HepG2 (cell line): Measurements from ENCODE around the gene RTN4RL2. TPM values are rescaled to one million over a fixed set of nuclear protein-coding genes. Genes with fewer than 3 reads are reported as not detected.

Experiments used
- ATAC-seq: fragments of 200-7000 bp; cut with Tn5 transposase; 3 replicates; pipeline ENCODE4 v1.9.1; 2020; ENCODE audit warnings: mild to moderate bottlenecking, moderate library complexity
- BruUV-seq: library from RNA; stranded (reverse); fragments of 400-500 nt; replicated peaks from 2 replicates; lab custom pipeline; 2021; lab: Mats Ljungman, UMichigan
- CTCF ChIA-PET: fragments of 300-600 bp; formaldehyde crosslinking; extraction: SDS; loops from one replicate; lab custom pipeline; 2021; ENCODE audit warnings: low total read pairs, inconsistent platforms, low intra/inter-chr PET ratio; lab: Yijun Ruan, JAX
- POLR2A ChIA-PET: fragments of 350-600 bp; sonication (Branson Sonifier 250); formaldehyde crosslinking; loops from one replicate; lab custom pipeline; 2020; ENCODE audit warnings: antibody characterized with exemption, inconsistent platforms; lab: Yijun Ruan, JAX
- DNase-seq: peaks from one replicate; pipeline ENCODE4 v3.0.0-alpha.2; 2015; ENCODE audit warnings: low spot score
- FAIRE-seq: peaks from 3 replicates; lab custom pipeline; 2011; peaks lifted over from hg19 to GRCh38; lab: Jason Lieb, UNC
- H2AFZ ChIP-seq: one replicate; pipeline ENCODE4 v1.6.1; 2011; ENCODE audit warnings: low read length, inconsistent platforms
- H3K27ac ChIP-seq: fragments of 300-600 bp; 3 replicates; pipeline ENCODE4 v1.8.0; 2011; ENCODE audit warnings: mixed run types, mild to moderate bottlenecking, mixed read lengths, low read length, inconsistent platforms; ENCODE audit not compliant: insufficient read depth; ENCODE audit errors: extremely low read length
- H3K27me3 ChIP-seq, 2 experiments: fragments of 200-600 bp in 1 of 2; 2 replicates in 1 of 2; 3 replicates in 1 of 2; pipeline versions ENCODE4 v1.6.0 to v1.8.0; 2011; ENCODE audit warnings: low read length in 2 of 2, mild to moderate bottlenecking in 2 of 2, moderate library complexity in 2 of 2, inconsistent platforms in 1 of 2; ENCODE audit not compliant: insufficient read depth in 2 of 2, control insufficient read depth in 1 of 2
- H3K36me3 ChIP-seq, 2 experiments: fragments of 200-600 bp in 1 of 2; replicated peaks in 1 of 2; 2 replicates in 1 of 2; 3 replicates in 1 of 2; pipeline versions ENCODE4 v1.5.1 to v1.8.0; 2011; ENCODE audit warnings: low read length in 2 of 2, inconsistent platforms in 1 of 2; ENCODE audit not compliant: insufficient read depth in 2 of 2, control insufficient read depth in 1 of 2
- H3K4me1 ChIP-seq: 2 replicates; pipeline ENCODE4 v1.5.1; 2012; ENCODE audit warnings: low read length, inconsistent platforms; ENCODE audit not compliant: insufficient read depth
- H3K4me2 ChIP-seq: 2 replicates; pipeline ENCODE4 v1.6.0; 2011; ENCODE audit warnings: low read depth, low read length, inconsistent platforms
- H3K4me3 ChIP-seq, 3 experiments: fragments of 200-600 bp in 1 of 3; sonication (generic), shearing (Covaris generic) in 1 of 3; replicated peaks in 1 of 3; 2 replicates each; pipeline ENCODE4 v1.5.1; 2011 to 2016; ENCODE audit warnings: low read length in 3 of 3, inconsistent platforms in 2 of 3, low read depth in 2 of 3, mild to moderate bottlenecking in 2 of 3, control low read depth in 1 of 3, mixed read lengths in 1 of 3; ENCODE audit not compliant: insufficient read depth in 1 of 3
- H3K79me2 ChIP-seq: one replicate; pipeline ENCODE4 v1.6.1; 2011; ENCODE audit warnings: low read length, inconsistent platforms; ENCODE audit not compliant: insufficient read depth
- H3K9ac ChIP-seq: 2 replicates; pipeline ENCODE4 v1.6.0; 2011; ENCODE audit warnings: mild to moderate bottlenecking, low read depth, low read length, inconsistent platforms; ENCODE audit not compliant: insufficient read depth
- H3K9me3 ChIP-seq: 2 replicates; pipeline ENCODE4 v1.5.1; 2012; ENCODE audit warnings: mild to moderate bottlenecking, low read length
- H4K20me1 ChIP-seq: 2 replicates; pipeline ENCODE4 v1.6.0; 2011; ENCODE audit warnings: inconsistent platforms, mild to moderate bottlenecking, low read length, moderate library complexity; ENCODE audit not compliant: insufficient read depth
- ELF3 ChIP-seq: IDR thresholded peaks from 2 replicates; pipeline ENCODE4 v1.6.1; 2016; ENCODE audit warnings: missing genetic modification reagents, missing compliant biosample characterization
- HDAC6 ChIP-seq: fragments of 200-600 bp; sonication (generic); IDR thresholded peaks from 2 replicates; pipeline ENCODE4 v1.7.0; 2017; ENCODE audit warnings: mild to moderate bottlenecking, antibody characterized with exemption, low read length, low read depth
- IRF2 ChIP-seq: IDR thresholded peaks from 2 replicates; pipeline ENCODE4 v1.6.1; 2018; ENCODE audit warnings: missing genetic modification reagents, missing compliant biosample characterization
- NRL ChIP-seq: sonication (generic); formaldehyde crosslinking; IDR thresholded peaks from 2 replicates; pipeline ENCODE4 v1.5.0; 2020; ENCODE audit warnings: missing genetic modification reagents, mild to moderate bottlenecking, moderate library complexity, borderline replicate concordance
- RXRB ChIP-seq: IDR thresholded peaks from 2 replicates; pipeline ENCODE4 v1.6.1; 2016; ENCODE audit warnings: borderline replicate concordance, missing genetic modification reagents, missing compliant biosample characterization
- ZEB1 ChIP-seq: IDR thresholded peaks from 2 replicates; pipeline ENCODE4 v1.6.1; 2012; ENCODE audit warnings: mild to moderate bottlenecking, low read depth, inconsistent platforms; ENCODE audit not compliant: insufficient replicate concordance
- ZMAT3 ChIP-seq: sonication (generic); formaldehyde crosslinking; conservative IDR thresholded peaks from 2 replicates; pipeline ENCODE4 v1.7.0; 2021; ENCODE audit warnings: missing genetic modification reagents
- ZNF101 ChIP-seq: sonication (generic); formaldehyde crosslinking; IDR thresholded peaks from 2 replicates; pipeline ENCODE4 v1.4.0; 2020; ENCODE audit warnings: mild to moderate bottlenecking, low read depth, missing genetic modification reagents, borderline replicate concordance
- ZNF317 ChIP-seq: sonication (generic); formaldehyde crosslinking; IDR thresholded peaks from 2 replicates; pipeline ENCODE4 v1.5.0; 2020; ENCODE audit warnings: mild to moderate bottlenecking, missing genetic modification reagents
- ZNF382 ChIP-seq: sonication (generic); formaldehyde crosslinking; IDR thresholded peaks from 2 replicates; pipeline ENCODE4 v1.5.0; 2020; ENCODE audit warnings: missing genetic modification reagents, mild to moderate bottlenecking, borderline replicate concordance
- ZNF552 ChIP-seq: sonication (generic); formaldehyde crosslinking; IDR thresholded peaks from 2 replicates; pipeline ENCODE4 v1.9.0; 2022; ENCODE audit warnings: missing genetic modification reagents, mild to moderate bottlenecking, borderline replicate concordance
- ZNF614 ChIP-seq: IDR thresholded peaks from 2 replicates; pipeline ENCODE4 v1.6.1; 2018; ENCODE audit warnings: missing biosample characterization, missing genetic modification reagents, inconsistent platforms, borderline replicate concordance
- WGBS: methylation state at CpG from one replicate; pipeline ENCODE4 v1.1.6; 2017; ENCODE audit warnings: low lambda C conversion rate; 5-methylcytosine and 5-hydroxymethylcytosine counted together
- in situ Hi-C: cut with HindIII; loops from 2 replicates; pipeline ENCODE4 v1.10.0; 2017; ENCODE audit warnings: low pct_unique_long_range_greater_than_20kb; ENCODE audit not compliant: extremely low pct_ligation_motif_present
- intact Hi-C: fragments of 100-400 bp; cut with micrococcal nuclease; formaldehyde crosslinking; loops from one replicate; pipeline ENCODE4 v1.10.0; 2022; ENCODE audit not compliant: unreplicated experiment
- polyA plus RNA-seq, 8 experiments: library from polyadenylated mRNA; depleted of rRNA in 3 of 8; stranded (reverse) in 7 of 8; unstranded in 1 of 8; fragments of >200 nt; fragmentation: Illumina TruSeq in 4 of 8; extraction: Trizol in 4 of 8; gene quantifications; 2 replicates each; pipeline versions ENCODE4 v1.2.1 to v1.2.3, GENCODE V29; 2011 to 2016; ENCODE audit warnings: low read depth in 4 of 8, missing spikeins in 1 of 8, mixed read lengths in 1 of 8; ENCODE audit not compliant: insufficient read depth in 1 of 8
- total RNA-seq, 5 experiments: library from RNA; depleted of rRNA; stranded (reverse); fragments of >200 nt; fragmentation: Illumina TruSeq; extraction: Trizol; gene quantifications; 2 replicates each; pipeline ENCODE4 v1.2.3, GENCODE V29; 2016; ENCODE audit warnings: low read depth in 1 of 5
- TF ChIP-seq, protein P1 (sequence below): sonication (generic); formaldehyde crosslinking; IDR thresholded peaks from 2 replicates; pipeline ENCODE4 v1.5.0; 2020; ENCODE audit warnings: missing genetic modification reagents, mild to moderate bottlenecking, borderline replicate concordance
- TF ChIP-seq, protein P2 (sequence below): IDR thresholded peaks from 2 replicates; pipeline ENCODE4 v1.6.1; 2012; ENCODE audit warnings: low read length, improper control_type of control experiment
- TF ChIP-seq, protein P3 (sequence below): sonication (generic); formaldehyde crosslinking; conservative IDR thresholded peaks from 2 replicates; pipeline ENCODE4 v1.4.0; 2020; ENCODE audit warnings: missing genetic modification reagents
- TF ChIP-seq, protein P4 (sequence below): sonication (generic); formaldehyde crosslinking; IDR thresholded peaks from 2 replicates; pipeline ENCODE4 v1.4.0; 2020; ENCODE audit warnings: missing genetic modification reagents, mild to moderate bottlenecking, borderline replicate concordance

Gene RTN4RL2
- total and polyA plus RNA-seq, 2 of the 13 experiments (the other 11 are each of a cell fraction or from before 2014, with no cell fraction given): 1.3 to 4.3 TPM

DNA sequence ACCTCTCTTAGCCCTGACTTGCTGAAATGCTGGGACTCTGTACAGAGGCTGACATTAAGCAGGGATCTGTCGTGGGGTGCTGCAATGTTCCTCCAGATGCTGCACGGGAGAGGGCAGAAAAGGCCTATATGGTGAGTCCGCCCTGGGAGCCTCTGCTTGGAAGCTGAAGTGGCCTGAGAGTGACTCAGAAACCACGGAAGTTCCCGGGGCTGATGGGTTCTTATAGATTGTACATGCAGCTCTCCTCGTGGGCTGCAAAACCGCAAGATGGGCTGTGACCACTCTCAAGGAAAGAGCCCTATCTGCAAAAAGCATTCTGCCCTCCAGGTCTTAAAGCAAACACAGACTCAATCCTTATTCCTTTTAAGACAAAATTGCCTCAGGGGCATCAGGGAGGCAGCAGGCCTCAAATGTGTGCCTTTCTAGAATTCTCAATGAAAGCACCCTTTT is 27.6 kb upstream of the RTN4RL2 start:
- H4K20me1 ChIP-seq: no peaks in the 10 kb centered on the region
- intact Hi-C loops: no loop called here
- H3K9ac ChIP-seq: no peak overlapping the region
- POLR2A ChIA-PET: no interaction called here
- peaks cover 61% of the 10 kb centered on the region for H3K4me1 ChIP-seq
- ATAC-seq: no peak
- no peaks in the 10 kb centered on the region for H3K36me3 ChIP-seq
- BruUV-seq: no TSS peak
- FAIRE-seq: no peak
- H3K4me3 ChIP-seq: no peak overlapping the region
- H3K9me3 ChIP-seq: no peaks in the 10 kb centered on the region
- no peaks in the 10 kb centered on the region for H3K79me2 ChIP-seq
- no peak overlapping the region for H2AFZ ChIP-seq
- no peak overlapping the region for H3K27ac ChIP-seq
- no peak overlapping the region for H3K4me2 ChIP-seq
- in situ Hi-C loops: no loop called here
- CTCF ChIA-PET: no interaction called here
- WGBS: 89% methylated on average over 7 of the region's 7 CpGs
- DNase-seq: no peak
- H3K27me3 ChIP-seq: peaks cover 0 to 2% of the 10 kb centered on the region in 2 experiments; a peak in 1 of 5 replicates
- TF ChIP-seq HDAC6: no peak
- TF ChIP-seq, protein P1, sequence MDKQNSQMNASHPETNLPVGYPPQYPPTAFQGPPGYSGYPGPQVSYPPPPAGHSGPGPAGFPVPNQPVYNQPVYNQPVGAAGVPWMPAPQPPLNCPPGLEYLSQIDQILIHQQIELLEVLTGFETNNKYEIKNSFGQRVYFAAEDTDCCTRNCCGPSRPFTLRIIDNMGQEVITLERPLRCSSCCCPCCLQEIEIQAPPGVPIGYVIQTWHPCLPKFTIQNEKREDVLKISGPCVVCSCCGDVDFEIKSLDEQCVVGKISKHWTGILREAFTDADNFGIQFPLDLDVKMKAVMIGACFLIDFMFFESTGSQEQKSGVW (CRISPR knock-in tag): no peak
- TF ChIP-seq ZNF317: no peak
- TF ChIP-seq ZNF614 (CRISPR knock-in tag): no peak
- TF ChIP-seq, protein P2, sequence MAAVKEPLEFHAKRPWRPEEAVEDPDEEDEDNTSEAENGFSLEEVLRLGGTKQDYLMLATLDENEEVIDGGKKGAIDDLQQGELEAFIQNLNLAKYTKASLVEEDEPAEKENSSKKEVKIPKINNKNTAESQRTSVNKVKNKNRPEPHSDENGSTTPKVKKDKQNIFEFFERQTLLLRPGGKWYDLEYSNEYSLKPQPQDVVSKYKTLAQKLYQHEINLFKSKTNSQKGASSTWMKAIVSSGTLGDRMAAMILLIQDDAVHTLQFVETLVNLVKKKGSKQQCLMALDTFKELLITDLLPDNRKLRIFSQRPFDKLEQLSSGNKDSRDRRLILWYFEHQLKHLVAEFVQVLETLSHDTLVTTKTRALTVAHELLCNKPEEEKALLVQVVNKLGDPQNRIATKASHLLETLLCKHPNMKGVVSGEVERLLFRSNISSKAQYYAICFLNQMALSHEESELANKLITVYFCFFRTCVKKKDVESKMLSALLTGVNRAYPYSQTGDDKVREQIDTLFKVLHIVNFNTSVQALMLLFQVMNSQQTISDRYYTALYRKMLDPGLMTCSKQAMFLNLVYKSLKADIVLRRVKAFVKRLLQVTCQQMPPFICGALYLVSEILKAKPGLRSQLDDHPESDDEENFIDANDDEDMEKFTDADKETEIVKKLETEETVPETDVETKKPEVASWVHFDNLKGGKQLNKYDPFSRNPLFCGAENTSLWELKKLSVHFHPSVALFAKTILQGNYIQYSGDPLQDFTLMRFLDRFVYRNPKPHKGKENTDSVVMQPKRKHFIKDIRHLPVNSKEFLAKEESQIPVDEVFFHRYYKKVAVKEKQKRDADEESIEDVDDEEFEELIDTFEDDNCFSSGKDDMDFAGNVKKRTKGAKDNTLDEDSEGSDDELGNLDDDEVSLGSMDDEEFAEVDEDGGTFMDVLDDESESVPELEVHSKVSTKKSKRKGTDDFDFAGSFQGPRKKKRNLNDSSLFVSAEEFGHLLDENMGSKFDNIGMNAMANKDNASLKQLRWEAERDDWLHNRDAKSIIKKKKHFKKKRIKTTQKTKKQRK: no peak
- TF ChIP-seq RXRB (CRISPR knock-in tag): no peak
- TF ChIP-seq, protein P3, sequence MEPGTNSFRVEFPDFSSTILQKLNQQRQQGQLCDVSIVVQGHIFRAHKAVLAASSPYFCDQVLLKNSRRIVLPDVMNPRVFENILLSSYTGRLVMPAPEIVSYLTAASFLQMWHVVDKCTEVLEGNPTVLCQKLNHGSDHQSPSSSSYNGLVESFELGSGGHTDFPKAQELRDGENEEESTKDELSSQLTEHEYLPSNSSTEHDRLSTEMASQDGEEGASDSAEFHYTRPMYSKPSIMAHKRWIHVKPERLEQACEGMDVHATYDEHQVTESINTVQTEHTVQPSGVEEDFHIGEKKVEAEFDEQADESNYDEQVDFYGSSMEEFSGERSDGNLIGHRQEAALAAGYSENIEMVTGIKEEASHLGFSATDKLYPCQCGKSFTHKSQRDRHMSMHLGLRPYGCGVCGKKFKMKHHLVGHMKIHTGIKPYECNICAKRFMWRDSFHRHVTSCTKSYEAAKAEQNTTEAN: no peak
- no peak for TF ChIP-seq ZMAT3
- no peak for TF ChIP-seq ZEB1
- TF ChIP-seq ZNF552 (CRISPR knock-in tag): no peak
- no peak for TF ChIP-seq IRF2 (CRISPR knock-in tag)
- no peak for TF ChIP-seq ELF3 (CRISPR knock-in tag)
- TF ChIP-seq, protein P4, sequence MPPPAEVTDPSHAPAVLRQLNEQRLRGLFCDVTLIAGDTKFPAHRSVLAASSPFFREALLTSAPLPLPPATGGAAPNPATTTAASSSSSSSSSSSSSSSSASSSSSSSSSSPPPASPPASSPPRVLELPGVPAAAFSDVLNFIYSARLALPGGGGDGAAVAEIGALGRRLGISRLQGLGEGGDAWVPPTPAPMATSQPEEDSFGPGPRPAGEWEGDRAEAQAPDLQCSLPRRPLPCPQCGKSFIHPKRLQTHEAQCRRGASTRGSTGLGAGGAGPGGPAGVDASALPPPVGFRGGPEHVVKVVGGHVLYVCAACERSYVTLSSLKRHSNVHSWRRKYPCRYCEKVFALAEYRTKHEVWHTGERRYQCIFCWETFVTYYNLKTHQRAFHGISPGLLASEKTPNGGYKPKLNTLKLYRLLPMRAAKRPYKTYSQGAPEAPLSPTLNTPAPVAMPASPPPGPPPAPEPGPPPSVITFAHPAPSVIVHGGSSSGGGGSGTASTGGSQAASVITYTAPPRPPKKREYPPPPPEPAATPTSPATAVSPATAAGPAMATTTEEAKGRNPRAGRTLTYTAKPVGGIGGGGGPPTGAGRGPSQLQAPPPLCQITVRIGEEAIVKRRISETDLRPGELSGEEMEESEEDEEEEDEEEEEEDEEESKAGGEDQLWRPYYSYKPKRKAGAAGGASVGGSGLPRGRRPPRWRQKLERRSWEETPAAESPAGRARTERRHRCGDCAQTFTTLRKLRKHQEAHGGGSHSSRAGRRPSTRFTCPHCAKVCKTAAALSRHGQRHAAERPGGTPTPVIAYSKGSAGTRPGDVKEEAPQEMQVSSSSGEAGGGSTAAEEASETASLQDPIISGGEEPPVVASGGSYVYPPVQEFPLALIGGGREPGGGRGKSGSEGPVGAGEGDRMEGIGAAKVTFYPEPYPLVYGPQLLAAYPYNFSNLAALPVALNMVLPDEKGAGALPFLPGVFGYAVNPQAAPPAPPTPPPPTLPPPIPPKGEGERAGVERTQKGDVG (CRISPR knock-in tag): no peak
- TF ChIP-seq ZNF101 (CRISPR knock-in tag): no peak
- no peak for TF ChIP-seq NRL (CRISPR knock-in tag)
- TF ChIP-seq ZNF382: no peak
